Erythroblast (primary cell): ENCODE measurements around the gene TLR8.

Experiments
- GATA1 ChIP-seq: IDR thresholded peaks from 2 replicates; pipeline ENCODE4 v1.6.1; 2011; ENCODE audit warnings: low read depth, mild to moderate bottlenecking, control low read depth, low read length, moderate library complexity
- POLR2A ChIP-seq: IDR thresholded peaks from 2 replicates; pipeline ENCODE4 v1.6.1; 2011; ENCODE audit warnings: mild to moderate bottlenecking, low read length

DNA sequence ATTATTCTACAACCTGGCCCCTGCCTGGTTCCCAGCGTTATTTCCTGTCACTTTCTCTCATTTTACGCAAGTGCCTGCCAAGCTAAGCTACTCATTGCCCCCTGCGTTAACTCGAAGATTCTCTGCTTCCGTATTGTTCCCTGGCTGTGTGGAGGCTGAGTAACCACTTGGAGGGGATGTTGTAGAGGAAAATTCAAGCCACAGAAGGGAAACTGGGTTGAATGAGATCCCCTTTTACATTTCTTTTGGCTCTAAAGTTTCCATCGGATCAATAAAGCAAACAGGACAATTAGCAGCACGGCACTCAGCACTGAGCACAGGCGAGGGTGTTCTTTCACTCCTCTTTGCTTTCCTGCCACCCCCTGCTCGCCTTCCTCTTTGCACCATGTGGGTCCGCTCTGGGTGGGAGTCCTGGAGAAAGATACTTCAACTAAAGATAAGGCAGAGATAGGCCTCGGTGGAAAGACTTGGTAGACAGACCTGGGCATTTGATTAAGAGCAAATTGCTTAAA, 64.3 kb downstream of the TLR8 start:
- TF ChIP-seq POLR2A = no peak
- no peak for TF ChIP-seq GATA1
